ENCODE measurements around the gene MATK.

MATK gene, protein sequence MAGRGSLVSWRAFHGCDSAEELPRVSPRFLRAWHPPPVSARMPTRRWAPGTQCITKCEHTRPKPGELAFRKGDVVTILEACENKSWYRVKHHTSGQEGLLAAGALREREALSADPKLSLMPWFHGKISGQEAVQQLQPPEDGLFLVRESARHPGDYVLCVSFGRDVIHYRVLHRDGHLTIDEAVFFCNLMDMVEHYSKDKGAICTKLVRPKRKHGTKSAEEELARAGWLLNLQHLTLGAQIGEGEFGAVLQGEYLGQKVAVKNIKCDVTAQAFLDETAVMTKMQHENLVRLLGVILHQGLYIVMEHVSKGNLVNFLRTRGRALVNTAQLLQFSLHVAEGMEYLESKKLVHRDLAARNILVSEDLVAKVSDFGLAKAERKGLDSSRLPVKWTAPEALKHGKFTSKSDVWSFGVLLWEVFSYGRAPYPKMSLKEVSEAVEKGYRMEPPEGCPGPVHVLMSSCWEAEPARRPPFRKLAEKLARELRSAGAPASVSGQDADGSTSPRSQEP

GRCh38 chr19:3785938-3786824 lies at the start of gene MATK:
Gene MATK, minus strand, starts transcription at chr19:3786381. Its CDS starts 1,246 bp downstream, at chr19:3785135.
- no peak for FAIRE-seq

GRCh38 chr19:3835055-3835435 lies 48.9 kb upstream of the MATK start:
- no peak for FAIRE-seq

GRCh38 chr19:3834349-3835054 lies 48.3 kb upstream of the MATK start:
- FAIRE-seq = no peak

GRCh38 chr19:3833578-3834348 lies 47.6 kb upstream of the MATK start:
- no peak for FAIRE-seq

GRCh38 chr19:3832001-3832400 lies 45.8 kb upstream of the MATK start:
- no peak for FAIRE-seq

- FAIRE-seq = no peak
These were observed 45.4 kb upstream of the MATK start for GRCh38 chr19:3831601-3832000.

GRCh38 chr19:3830621-3831589 lies 44.7 kb upstream of the MATK start:
- FAIRE-seq = no peak

- no peak for FAIRE-seq
These were observed 41.1 kb upstream of the MATK start for GRCh38 chr19:3827306-3827705.

DNA sequence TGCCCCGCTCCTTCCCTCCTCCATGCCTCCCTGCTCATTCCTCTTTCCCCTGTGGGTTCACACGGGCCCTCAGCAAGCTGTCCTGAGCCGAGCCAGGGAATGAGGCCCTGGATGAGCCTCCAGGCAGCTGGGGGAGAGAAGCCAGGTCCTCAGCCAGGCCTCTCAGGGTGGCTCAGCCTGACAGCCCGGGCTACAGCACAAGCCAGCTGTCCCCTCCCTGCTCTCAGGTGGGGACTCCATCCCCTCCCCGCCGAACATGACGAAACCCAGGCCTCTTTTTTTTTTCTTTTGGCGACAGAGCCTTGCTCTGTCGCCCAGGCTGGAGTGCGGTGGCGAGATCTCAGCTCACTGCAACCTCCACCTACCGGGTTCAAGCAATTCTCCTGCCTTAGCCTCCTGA lies 40.0 kb upstream of the MATK start:
- no peak for FAIRE-seq

DNA sequence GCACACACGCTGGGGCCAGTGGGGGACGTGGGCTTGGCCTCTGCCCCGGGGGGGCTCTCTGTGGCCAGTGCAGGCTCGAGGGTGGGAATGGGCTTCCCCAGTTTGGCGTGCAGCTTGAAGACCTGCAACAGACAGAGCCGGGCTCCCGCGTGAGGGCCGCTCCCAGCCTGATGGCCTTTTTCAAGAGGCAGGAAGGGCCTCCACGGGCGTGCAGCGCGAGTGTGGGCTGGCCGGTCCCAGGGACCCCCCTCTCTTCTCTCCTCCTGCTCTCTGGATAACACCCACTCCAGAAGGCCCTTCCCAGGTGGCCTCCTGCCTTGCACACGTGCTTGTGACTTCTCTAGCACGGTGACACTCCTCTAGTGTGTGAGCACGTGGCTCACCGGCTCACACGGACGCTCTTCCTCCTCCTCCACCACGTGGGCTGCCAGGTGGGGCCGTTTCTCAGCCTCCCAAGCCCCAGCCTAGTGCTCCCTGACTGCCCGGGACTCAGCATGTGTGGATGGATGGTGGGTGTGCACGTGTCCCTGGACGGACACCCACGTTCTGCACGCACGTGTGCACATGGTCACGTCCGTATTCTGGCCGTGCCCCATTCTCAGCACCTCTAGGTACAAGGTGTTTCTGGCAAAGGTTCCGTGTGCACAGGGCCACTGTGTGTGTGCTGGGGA lies 39.2 kb upstream of the MATK start:
- no peak for FAIRE-seq

- FAIRE-seq = no peak
These were observed 37.2 kb upstream of the MATK start for GRCh38 chr19:3823350-3823713.

DNA sequence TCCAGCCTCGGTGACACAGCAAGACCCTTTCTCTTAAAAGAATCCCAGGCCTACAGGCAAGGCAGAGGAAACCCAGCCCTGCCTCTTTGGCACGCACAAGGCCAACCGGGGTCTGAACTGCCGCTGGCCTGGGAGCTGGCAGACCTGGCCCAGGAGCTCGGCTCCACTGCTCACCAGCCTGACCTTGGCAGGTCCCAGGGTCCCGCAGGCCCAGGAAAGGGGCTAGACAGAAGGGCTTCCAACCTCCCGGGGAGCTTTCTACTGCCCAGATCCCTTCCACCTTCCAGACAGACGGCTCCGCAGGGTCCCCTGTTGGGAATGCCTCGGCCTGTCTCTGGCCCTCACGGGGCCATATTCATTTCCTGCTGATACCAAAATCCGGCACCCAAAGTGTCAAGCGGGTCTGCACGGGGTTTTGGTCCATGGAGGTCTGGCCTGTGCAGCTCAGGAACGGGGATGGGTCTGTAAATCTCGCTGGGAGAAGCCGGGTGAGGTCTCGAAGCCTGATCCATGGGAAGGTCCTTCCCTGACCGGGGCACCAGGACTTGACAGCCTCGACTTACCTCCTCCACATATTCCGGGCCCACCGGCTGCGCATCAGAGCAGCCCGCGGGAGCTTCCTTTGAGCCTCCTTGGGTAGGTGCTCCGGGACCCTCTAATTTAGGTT lies 36.6 kb upstream of the MATK start:
- no peak for FAIRE-seq

GRCh38 chr19:3821857-3822364 lies 35.7 kb upstream of the MATK start:
- no peak for FAIRE-seq

GRCh38 chr19:3821156-3821555 lies 35.0 kb upstream of the MATK start:
- no peak for FAIRE-seq

GRCh38 chr19:3819989-3820388 lies 33.8 kb upstream of the MATK start:
- no peak for FAIRE-seq

- FAIRE-seq = no peak
These were observed 32.7 kb upstream of the MATK start for GRCh38 chr19:3818918-3819317.

DNA sequence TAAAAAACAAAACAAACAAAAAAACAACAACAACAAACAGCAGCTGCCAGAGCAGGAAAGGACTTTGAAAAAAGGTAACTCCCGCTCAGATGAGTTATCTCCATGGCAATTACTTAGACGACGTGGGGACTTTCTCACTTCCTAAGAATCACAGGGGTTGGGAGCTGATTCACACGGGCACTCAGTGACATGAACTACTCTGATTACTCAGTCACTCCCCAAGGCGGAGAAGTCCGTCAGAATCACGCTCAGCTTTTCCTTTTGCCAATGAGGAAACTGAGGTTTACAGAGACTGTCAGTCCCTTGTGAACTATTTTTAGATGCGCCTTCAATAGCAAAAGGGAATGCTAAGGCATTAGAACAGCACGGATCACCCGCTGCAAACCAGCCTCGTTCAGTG lies 32.3 kb upstream of the MATK start:
- no peak for FAIRE-seq

DNA sequence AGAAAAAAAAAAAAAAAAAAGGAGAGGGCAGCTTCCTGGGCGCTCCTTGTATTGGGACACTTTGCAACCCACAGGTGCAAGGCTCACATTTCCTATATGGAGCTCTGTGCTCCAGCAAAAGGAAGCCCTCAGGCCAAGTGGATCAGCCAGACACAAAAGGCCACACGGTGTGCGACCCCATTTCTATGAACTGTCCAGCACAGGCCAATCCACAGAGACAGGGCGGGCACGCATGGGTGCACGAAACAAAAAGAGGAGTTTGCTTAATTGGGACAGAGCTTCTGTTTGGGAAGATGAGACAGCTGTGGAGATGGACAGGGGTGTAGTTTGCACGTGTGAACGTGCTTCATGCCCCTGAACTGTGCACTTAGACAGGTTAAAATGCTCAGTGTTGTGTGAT lies 31.6 kb upstream of the MATK start:
- FAIRE-seq = no peak

- no peak for FAIRE-seq
These were observed 30.5 kb upstream of the MATK start for GRCh38 chr19:3816566-3817218.
